Measurements from ENCODE around the gene HECA. TPM values are rescaled to one million over a fixed set of nuclear protein-coding genes. Genes with fewer than 3 reads are reported as not detected.
A peak's percentile ranks its signal among the peaks of the same experiment; 100 is the strongest.

HECA gene
- total and polyA plus RNA-seq, 7 experiments from 2014 or later = 5.5 to 145 (median 91.3) TPM

- peaks cover 31 to 82% (median 75%) of the 10 kb centered on the region in 7 donors for H3K4me1 Mint-ChIP-seq
- intact Hi-C loops (cut with micrococcal nuclease) = loop anchor here in 1 of 2 donors (5.0 kb wide), 2 partner anchors 140 to 310 kb away; partner anchors contain the start of gene REPS1
Measured at GRCh38 chr6:139126931-139127330, 7.9 kb upstream of the HECA start.

GRCh38 chr6:139129284-139129683 lies 5.6 kb upstream of the HECA start:
- H3K27ac Mint-ChIP-seq = peak overlapping the region in 8 of 9 donors; percentile 66 to 97 (median 82)
- Histone ChIP-seq H3K4me1 (ENCODE audit: control insufficient read depth in 2 of 2, insufficient read depth in 2 of 2, low read length in 2 of 2) (peaks cover 28 to 67% of the 10 kb centered on the region in 2 donors), H3K27ac (ENCODE audit: low read depth, low read length) (peak overlapping the region; percentile 14)

More at GRCh38 chr6:139126931-139127330, 7.9 kb upstream of the HECA start:
- Histone ChIP-seq H3K36me3 (ENCODE audit: control insufficient read depth in 2 of 3, insufficient read depth in 3 of 3, low read length in 3 of 3) (no peaks in the 10 kb centered on the region), H3K27ac (ENCODE audit: low read depth, low read length) (peak overlapping the region; percentile 60), H3K9me3 (ENCODE audit: control insufficient read depth in 2 of 3, low read length in 3 of 3) (no peaks in the 10 kb centered on the region), H3K27me3 (ENCODE audit: control insufficient read depth in 2 of 2, insufficient read depth in 2 of 2, low read length in 2 of 2) (no peaks in the 10 kb centered on the region), H3K4me1 (ENCODE audit: control insufficient read depth in 2 of 2, insufficient read depth in 2 of 2, low read length in 2 of 2) (peaks cover 28 to 47% of the 10 kb centered on the region in 2 donors), H3K4me3 (ENCODE audit: low read length) (no peak overlapping the region)
- ATAC-seq = no peak
- Mint-ChIP-seq H3K9me3 (peaks cover 0 to 9% (median 0%) of the 10 kb centered on the region in 11 donors), H3K27ac (peak overlapping the region; percentile 86 to 97 (median 94)), H3K4me3 (peak overlapping the region in 8 of 10 donors; percentile 20 to 78 (median 46)), H3K36me3 (peaks cover 0 to 17% (median 0%) of the 10 kb centered on the region in 5 donors), H3K27me3 (no peaks in the 10 kb centered on the region)
- DNase-seq = no peak
- ChIA-PET POLR2A (interaction anchor here (0.6 to 3.4 kb wide), 13 partner anchors 11 to 1307 kb away, joined by 3 to 44 read pairs (median 10); partner anchors contain the start of genes ABRACL and CITED2), CTCF (interaction anchor here (0.8 to 3.6 kb wide), 3 partner anchors 93 to 249 kb away, joined by 3 to 33 read pairs (median 16); no protein-coding TSS in a partner anchor)

GRCh38 chr6:139131736-139132280 lies 3.1 kb upstream of the HECA start:
- peak overlapping the region; percentile 34 to 100 (median 97) for H3K27ac Mint-ChIP-seq
- POLR2A ChIA-PET = interaction anchor here (0.5 to 4.8 kb wide), 15 partner anchors 9 to 242 kb away, joined by 3 to 48 read pairs (median 8); partner anchors contain the start of gene CITED2
- ATAC-seq (no peak), DNase-seq (peak in 1 of 9 donors; percentile 33)
- peaks cover 3 to 10% (median 4%) of the 10 kb centered on the region in 5 donors for H3K36me3 Mint-ChIP-seq
- H3K27me3 Mint-ChIP-seq = peaks cover 0 to 2% (median 0%) of the 10 kb centered on the region in 5 donors
- no peaks in the 10 kb centered on the region for H3K27me3 ChIP-seq (ENCODE audit: control insufficient read depth in 2 of 2, insufficient read depth in 2 of 2, low read length in 2 of 2)
- H3K4me1 Mint-ChIP-seq = peaks cover 36 to 77% (median 75%) of the 10 kb centered on the region in 7 donors
- no peaks in the 10 kb centered on the region for H3K36me3 ChIP-seq (ENCODE audit: control insufficient read depth in 2 of 3, insufficient read depth in 3 of 3, low read length in 3 of 3)
- H3K4me1 ChIP-seq (ENCODE audit: control insufficient read depth in 2 of 2, insufficient read depth in 2 of 2, low read length in 2 of 2) = peaks cover 5 to 47% of the 10 kb centered on the region in 2 donors
- peaks cover 0 to 9% (median 1%) of the 10 kb centered on the region in 11 donors for H3K9me3 Mint-ChIP-seq
- H3K27ac ChIP-seq (ENCODE audit: low read depth, low read length) = peak overlapping the region; percentile 46
- H3K4me3 Mint-ChIP-seq = peak overlapping the region; percentile 37 to 94 (median 74)
- CTCF ChIA-PET = interaction anchor here (0.6 to 1.9 kb wide), 9 partner anchors 8 to 243 kb away, joined by 3 to 6 read pairs (median 4); partner anchors contain the start of gene CITED2
- no peaks in the 10 kb centered on the region for H3K9me3 ChIP-seq (ENCODE audit: control insufficient read depth in 2 of 3, low read length in 3 of 3)
- peak overlapping the region; percentile 16 for H3K4me3 ChIP-seq (ENCODE audit: low read length)
- intact Hi-C loops (cut with micrococcal nuclease) = loop anchor here (2.0 to 10.0 kb wide), 2 partner anchors 315 to 1453 kb away; no protein-coding TSS in a partner anchor

More at GRCh38 chr6:139129284-139129683, 5.6 kb upstream of the HECA start:
- H3K27me3 ChIP-seq (ENCODE audit: control insufficient read depth in 2 of 2, insufficient read depth in 2 of 2, low read length in 2 of 2) = no peaks in the 10 kb centered on the region
- no peak overlapping the region for H3K4me3 Mint-ChIP-seq
- intact Hi-C loops (cut with micrococcal nuclease) = loop anchor here in 1 of 2 donors (5.0 kb wide), 2 partner anchors 142 to 312 kb away; partner anchors contain the start of gene REPS1
- H3K9me3 Mint-ChIP-seq = peaks cover 0 to 9% (median 0%) of the 10 kb centered on the region in 11 donors
- H3K4me1 Mint-ChIP-seq = peaks cover 48 to 97% (median 90%) of the 10 kb centered on the region in 7 donors
- no peak overlapping the region for H3K4me3 ChIP-seq (ENCODE audit: low read length)
- ATAC-seq (no peak), DNase-seq (no peak)
- ChIA-PET CTCF (interaction anchor here (1.2 to 1.6 kb wide), 2 partner anchors 16 to 235 kb away, joined by 4 to 8 read pairs; no protein-coding TSS in a partner anchor), POLR2A (interaction anchor here (0.6 to 4.2 kb wide), 7 partner anchors 9 to 245 kb away, joined by 3 to 37 read pairs (median 5); partner anchors contain the start of gene CITED2)
- no peaks in the 10 kb centered on the region for H3K27me3 Mint-ChIP-seq
- H3K36me3 Mint-ChIP-seq = peaks cover 0 to 8% (median 0%) of the 10 kb centered on the region in 5 donors
- no peaks in the 10 kb centered on the region for H3K36me3 ChIP-seq (ENCODE audit: control insufficient read depth in 2 of 3, insufficient read depth in 3 of 3, low read length in 3 of 3)
- H3K9me3 ChIP-seq (ENCODE audit: control insufficient read depth in 2 of 3, low read length in 3 of 3) = no peaks in the 10 kb centered on the region

GRCh38 chr6:139133262-139134063 lies 1.4 kb upstream of the HECA start:
- H3K36me3 Mint-ChIP-seq = peaks cover 4 to 24% (median 20%) of the 10 kb centered on the region in 5 donors
- intact Hi-C loops (cut with micrococcal nuclease) = loop anchor here (1.0 to 10.0 kb wide), 4 partner anchors 8 to 1451 kb away; no protein-coding TSS in a partner anchor
- H3K9me3 ChIP-seq (ENCODE audit: control insufficient read depth in 2 of 3, low read length in 3 of 3) = no peaks in the 10 kb centered on the region
- no peaks in the 10 kb centered on the region for H3K27me3 ChIP-seq (ENCODE audit: control insufficient read depth in 2 of 2, insufficient read depth in 2 of 2, low read length in 2 of 2)
- H3K4me1 Mint-ChIP-seq = peaks cover 44 to 74% (median 64%) of the 10 kb centered on the region in 7 donors
- peaks cover 0 to 2% (median 0%) of the 10 kb centered on the region in 5 donors for H3K27me3 Mint-ChIP-seq
- H3K4me1 ChIP-seq (ENCODE audit: control insufficient read depth in 2 of 2, insufficient read depth in 2 of 2, low read length in 2 of 2) = peaks cover 12 to 35% of the 10 kb centered on the region in 2 donors
- ChIA-PET POLR2A (interaction anchor here (0.6 to 4.8 kb wide), 21 partner anchors 9 to 240 kb away, joined by 3 to 48 read pairs (median 6); partner anchors contain the start of genes CITED2, REPS1 and TXLNB), CTCF (interaction anchor here (0.6 to 1.9 kb wide), 9 partner anchors 8 to 1572 kb away, joined by 3 to 10 read pairs (median 4); partner anchors contain the start of gene CITED2)
- H3K36me3 ChIP-seq (ENCODE audit: control insufficient read depth in 2 of 3, insufficient read depth in 3 of 3, low read length in 3 of 3) = no peaks in the 10 kb centered on the region
- H3K27ac Mint-ChIP-seq = peak overlapping the region; percentile 81 to 100 (median 98)
- H3K27ac ChIP-seq (ENCODE audit: low read depth, low read length) = peak overlapping the region; percentile 100
- DNase-seq (no peak), ATAC-seq (no peak)
- peak overlapping the region; percentile 15 to 94 (median 74) for H3K4me3 Mint-ChIP-seq
- peaks cover 0 to 14% (median 0%) of the 10 kb centered on the region in 11 donors for H3K9me3 Mint-ChIP-seq
- no peak overlapping the region for H3K4me3 ChIP-seq (ENCODE audit: low read length)

GRCh38 chr6:139134064-139134395 lies 850 bp upstream of the HECA start:
- Mint-ChIP-seq H3K27me3 (peaks cover 0 to 2% (median 0%) of the 10 kb centered on the region in 5 donors), H3K27ac (peak overlapping the region; percentile 81 to 100 (median 98)), H3K4me1 (peaks cover 48 to 77% (median 65%) of the 10 kb centered on the region in 7 donors), H3K4me3 (peak overlapping the region in 9 of 10 donors; percentile 29 to 94 (median 78)), H3K36me3 (peaks cover 4 to 30% (median 24%) of the 10 kb centered on the region in 5 donors), H3K9me3 (peaks cover 0 to 14% (median 0%) of the 10 kb centered on the region in 11 donors)
- H3K4me1 ChIP-seq (ENCODE audit: control insufficient read depth in 2 of 2, insufficient read depth in 2 of 2, low read length in 2 of 2) = peaks cover 14 to 35% of the 10 kb centered on the region in 2 donors
- H3K36me3 ChIP-seq (ENCODE audit: control insufficient read depth in 2 of 3, insufficient read depth in 3 of 3, low read length in 3 of 3) = no peaks in the 10 kb centered on the region
- no peaks in the 10 kb centered on the region for H3K9me3 ChIP-seq (ENCODE audit: control insufficient read depth in 2 of 3, low read length in 3 of 3)
- ChIA-PET POLR2A (interaction anchor here (0.6 to 4.8 kb wide), 23 partner anchors 9 to 240 kb away, joined by 3 to 48 read pairs (median 5); partner anchors contain the start of genes CITED2, REPS1 and TXLNB), CTCF (interaction anchor here (0.6 to 1.9 kb wide), 7 partner anchors 9 to 1573 kb away, joined by 4 to 10 read pairs (median 4); no protein-coding TSS in a partner anchor)
- peak overlapping the region; percentile 100 for H3K27ac ChIP-seq (ENCODE audit: low read depth, low read length)
- intact Hi-C loops (cut with micrococcal nuclease) = loop anchor here in 1 of 2 donors (10.0 kb wide), 1 partner anchor 1451 kb away; no protein-coding TSS in a partner anchor
- H3K27me3 ChIP-seq (ENCODE audit: control insufficient read depth in 2 of 2, insufficient read depth in 2 of 2, low read length in 2 of 2) = no peaks in the 10 kb centered on the region
- DNase-seq (no peak), ATAC-seq (no peak)
- no peak overlapping the region for H3K4me3 ChIP-seq (ENCODE audit: low read length)

Data from naive thymus-derived CD4-positive, alpha-beta T cell (primary cell).